Measurements from ENCODE around the gene PLRG1. TPM values are rescaled to one million over a fixed set of nuclear protein-coding genes. Genes with fewer than 3 reads are reported as not detected.
A peak's percentile ranks its signal among the peaks of the same experiment; 100 is the strongest.

The PLRG1 gene
- total RNA-seq, 1 donor from 2014 or later: 92.7 TPM

DNA sequence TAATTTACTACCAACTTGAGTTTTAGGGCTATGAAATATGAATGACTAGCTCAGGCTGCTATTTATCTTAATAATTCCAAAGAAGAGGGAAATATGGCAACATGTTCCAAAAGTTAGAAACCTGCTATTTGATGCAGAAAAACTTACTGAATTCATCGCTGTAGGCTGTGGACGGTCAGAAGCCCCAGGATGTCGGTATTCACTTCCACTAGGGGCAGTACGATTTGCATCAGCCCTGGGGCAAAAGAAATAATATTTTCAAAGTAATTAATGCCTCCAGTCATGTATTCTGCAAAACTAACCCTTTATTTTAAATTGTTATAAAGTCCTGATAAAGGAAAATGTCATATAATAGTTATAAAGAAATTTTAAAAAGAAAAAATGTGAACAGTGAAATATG lies 4.5 kb downstream of the PLRG1 start:
- H3K79me2 ChIP-seq (ENCODE audit: low read depth): peaks cover 29% of the 10 kb centered on the region
- no peaks in the 10 kb centered on the region for H3K9me3 ChIP-seq (ENCODE audit: low read depth)
- H4K20me1 ChIP-seq (ENCODE audit: low read depth): peaks cover 25% of the 10 kb centered on the region
- TF ChIP-seq CTCF (IDR thresholded peaks at IDR 0.05): no peak
- TF ChIP-seq EZH2phosphoT487 (IDR thresholded peaks at IDR 0.05): no peak
- TF ChIP-seq EZH2 (IDR thresholded peaks at IDR 0.05): no peak
- peaks cover 19% of the 10 kb centered on the region for H3K36me3 Mint-ChIP-seq
- no peak overlapping the region for H3K27ac ChIP-seq
- no peak overlapping the region for H3K4me2 ChIP-seq
- H3K4me1 Mint-ChIP-seq: peaks cover 15% of the 10 kb centered on the region
- H3K27me3 ChIP-seq: no peaks in the 10 kb centered on the region
- no peak overlapping the region for H3K9ac ChIP-seq
- H3K27ac Mint-ChIP-seq: no peak overlapping the region
- no peak overlapping the region for H3K4me3 ChIP-seq
- H3K36me3 ChIP-seq: peaks cover 59% of the 10 kb centered on the region
- no peaks in the 10 kb centered on the region for H3F3A ChIP-seq (ENCODE audit: low read depth)
- H3K4me1 ChIP-seq: peaks cover 9% of the 10 kb centered on the region
- no peaks in the 10 kb centered on the region for H3K27me3 Mint-ChIP-seq (ENCODE audit: insufficient read depth, low read depth)
- H2AFZ ChIP-seq (replicated peaks): no peak overlapping the region
- H3K9me3 Mint-ChIP-seq: no peaks in the 10 kb centered on the region
- no peak overlapping the region for H3K4me3 Mint-ChIP-seq
- DNase-seq (ENCODE audit: low spot score): no peak

- H3K4me3 ChIP-seq: no peak overlapping the region
- TF ChIP-seq EZH2phosphoT487 (IDR thresholded peaks at IDR 0.05): no peak
- TF ChIP-seq CTCF (IDR thresholded peaks at IDR 0.05): no peak
- no peak for TF ChIP-seq EZH2 (IDR thresholded peaks at IDR 0.05)
- H3K27me3 ChIP-seq: no peaks in the 10 kb centered on the region
- H2AFZ ChIP-seq (replicated peaks): no peak overlapping the region
- no peaks in the 10 kb centered on the region for H3K9me3 Mint-ChIP-seq
- H3F3A ChIP-seq (ENCODE audit: low read depth): no peaks in the 10 kb centered on the region
- H3K4me1 ChIP-seq: no peaks in the 10 kb centered on the region
- peaks cover 79% of the 10 kb centered on the region for H3K36me3 ChIP-seq
- no peaks in the 10 kb centered on the region for H3K9me3 ChIP-seq (ENCODE audit: low read depth)
- H3K4me2 ChIP-seq: no peak overlapping the region
- no peaks in the 10 kb centered on the region for H4K20me1 ChIP-seq (ENCODE audit: low read depth)
- H3K36me3 Mint-ChIP-seq: peaks cover 25% of the 10 kb centered on the region
- H3K27ac ChIP-seq: no peak overlapping the region
- H3K4me1 Mint-ChIP-seq: no peaks in the 10 kb centered on the region
- no peak overlapping the region for H3K4me3 Mint-ChIP-seq
- no peak for DNase-seq (ENCODE audit: low spot score)
- H3K27me3 Mint-ChIP-seq (ENCODE audit: insufficient read depth, low read depth): no peaks in the 10 kb centered on the region
- peaks cover 1% of the 10 kb centered on the region for H3K79me2 ChIP-seq (ENCODE audit: low read depth)
- no peak overlapping the region for H3K27ac Mint-ChIP-seq
- no peak overlapping the region for H3K9ac ChIP-seq
Measured at GRCh38 chr4:154542271-154542879, 7.8 kb downstream of the PLRG1 start.

- Mint-ChIP-seq H3K4me1 (no peaks in the 10 kb centered on the region), H3K27me3 (ENCODE audit: insufficient read depth, low read depth) (peaks cover 2% of the 10 kb centered on the region), H3K36me3 (no peaks in the 10 kb centered on the region), H3K9me3 (no peaks in the 10 kb centered on the region), H3K27ac (no peak overlapping the region), H3K4me3 (no peak overlapping the region)
- Histone ChIP-seq H3K27me3 (no peaks in the 10 kb centered on the region), H3K9ac (no peak overlapping the region), H3K36me3 (peaks cover 26% of the 10 kb centered on the region), H3K4me1 (no peaks in the 10 kb centered on the region), H3K4me3 (no peak overlapping the region), H3K27ac (peak overlapping the region; percentile 6), H3K79me2 (ENCODE audit: low read depth) (no peaks in the 10 kb centered on the region), H2AFZ (replicated peaks) (no peak overlapping the region), H3K4me2 (no peak overlapping the region), H3K9me3 (ENCODE audit: low read depth) (no peaks in the 10 kb centered on the region), H4K20me1 (ENCODE audit: low read depth) (no peaks in the 10 kb centered on the region), H3F3A (ENCODE audit: low read depth) (peaks cover 23% of the 10 kb centered on the region)
- DNase-seq (ENCODE audit: low spot score): no peak
- TF ChIP-seq CTCF (IDR thresholded peaks at IDR 0.05): no peak
- no peak for TF ChIP-seq EZH2 (IDR thresholded peaks at IDR 0.05)
- TF ChIP-seq EZH2phosphoT487 (IDR thresholded peaks at IDR 0.05): no peak
Measured at GRCh38 chr4:154534296-154534695, 15.9 kb downstream of the PLRG1 start.

Data from neural progenitor cell (in vitro differentiated cells).